Measurements from ENCODE around the gene APEH.

APEH gene

DNA sequence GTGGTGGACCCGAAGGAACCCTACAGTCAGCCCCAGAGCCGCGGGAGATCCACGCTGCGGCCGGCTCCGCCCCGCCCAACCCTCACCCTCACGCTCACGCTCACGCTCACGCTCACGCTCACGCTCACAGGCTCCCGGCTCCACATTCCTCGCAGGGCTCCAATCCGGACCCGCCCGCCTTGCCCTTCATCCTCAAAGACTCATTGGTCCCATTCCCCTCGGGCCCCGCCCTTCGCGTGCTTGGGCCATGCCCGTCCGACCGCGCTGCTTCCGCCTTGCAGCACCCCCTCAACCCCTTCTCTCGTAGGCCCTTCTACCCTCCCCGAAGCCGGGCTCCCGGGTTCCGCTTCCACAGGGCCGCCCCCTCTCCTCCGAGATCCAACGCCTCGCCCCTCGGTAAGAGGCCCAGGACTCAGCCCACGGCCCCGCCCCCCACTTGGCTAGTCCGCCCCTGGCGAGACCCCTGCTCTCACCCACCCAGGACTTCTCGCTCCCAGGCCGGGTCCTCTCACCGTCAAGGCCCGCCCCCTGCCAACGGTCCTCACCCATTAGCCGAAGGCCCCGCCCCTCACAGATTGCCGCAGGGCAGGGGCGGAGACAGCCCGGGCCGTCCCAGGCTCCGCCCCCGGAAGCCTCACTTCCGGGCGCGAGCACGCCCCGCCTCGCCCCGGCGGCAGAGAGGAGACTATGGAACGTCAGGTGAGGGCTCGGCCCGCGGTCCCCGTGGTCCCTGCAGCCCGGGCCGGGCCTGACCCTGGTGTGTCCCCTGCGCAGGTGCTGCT lies at the start of gene APEH:
Gene APEH, plus strand, starts transcription at position 637 of the 782 bp plus-strand sequence. Its CDS starts 51 bp downstream, at position 688.
- peak within 1 kb of the TSS; percentile 97 for H3K27ac Mint-ChIP-seq
- H3K4me1 Mint-ChIP-seq (ENCODE audit: low read depth), result peaks cover 20% of the 10 kb centered on the region
- H3K9me3 Mint-ChIP-seq, result no peaks in the 10 kb centered on the region

DNA sequence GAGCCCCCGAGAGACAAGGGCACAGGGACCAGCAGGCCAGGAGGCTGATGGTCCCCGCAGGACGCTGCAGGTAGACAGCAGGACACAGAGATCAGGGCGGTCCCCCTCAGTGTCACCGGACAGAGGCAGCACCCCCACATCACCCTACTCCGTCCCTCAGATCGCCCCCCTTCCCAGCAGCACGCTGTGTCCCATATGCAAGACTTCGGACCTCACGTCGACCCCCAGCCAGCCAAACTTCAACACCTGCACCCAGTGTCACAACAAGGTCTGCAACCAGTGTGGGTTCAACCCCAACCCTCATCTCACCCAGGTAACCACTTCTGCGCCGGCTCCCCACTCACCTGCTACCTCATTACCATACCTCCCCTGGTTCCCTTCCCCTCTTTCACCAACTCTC lies 49.1 kb upstream of the APEH start:
- no peak overlapping the region for H3K4me3 Mint-ChIP-seq

More for the DNA sequence above, at the start of gene APEH:
- H3K27me3 Mint-ChIP-seq (ENCODE audit: low read depth), result no peaks in the 10 kb centered on the region
- H3K4me3 Mint-ChIP-seq, result peak within 1 kb of the TSS; percentile 93
- peaks cover 6% of the 10 kb centered on the region for H3K36me3 Mint-ChIP-seq (ENCODE audit: low read depth)

DNA sequence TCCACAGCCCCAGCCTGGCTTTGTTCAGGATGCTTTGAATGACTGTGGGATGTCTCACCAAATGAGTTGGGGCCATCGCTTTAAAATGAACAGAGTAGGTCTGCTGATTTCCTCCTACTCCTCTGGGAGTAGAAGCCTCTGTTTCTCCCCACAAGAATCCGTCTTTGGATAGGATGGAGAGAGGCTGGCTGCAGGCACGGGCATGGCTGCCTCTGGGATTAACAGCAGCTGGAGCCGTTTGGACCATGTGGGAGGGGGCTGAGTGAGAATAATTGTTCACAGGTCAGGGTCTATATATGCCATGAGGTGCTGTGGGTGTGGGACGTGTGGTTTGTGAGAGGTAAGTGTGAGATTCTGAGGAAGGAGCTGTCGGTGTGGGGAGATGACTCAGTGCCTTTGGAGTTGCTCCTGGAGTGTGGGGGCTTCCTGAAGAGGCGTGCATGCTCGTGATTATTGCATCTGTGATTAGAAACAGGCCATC lies 48.0 kb upstream of the APEH start:
- peaks cover 16% of the 10 kb centered on the region for H3K27me3 Mint-ChIP-seq (ENCODE audit: low read depth)
- peaks cover 7% of the 10 kb centered on the region for H3K4me1 Mint-ChIP-seq (ENCODE audit: low read depth)
- H3K9me3 Mint-ChIP-seq, result no peaks in the 10 kb centered on the region
- no peak overlapping the region for H3K4me3 Mint-ChIP-seq
- no peaks in the 10 kb centered on the region for H3K36me3 Mint-ChIP-seq (ENCODE audit: low read depth)
- H3K27ac Mint-ChIP-seq, result no peak overlapping the region

More for the DNA sequence above, 49.1 kb upstream of the APEH start:
- Mint-ChIP-seq H3K36me3 (ENCODE audit: low read depth) (no peaks in the 10 kb centered on the region), H3K4me1 (ENCODE audit: low read depth) (peaks cover 7% of the 10 kb centered on the region), H3K27me3 (ENCODE audit: low read depth) (peaks cover 14% of the 10 kb centered on the region), H3K27ac (no peak overlapping the region), H3K9me3 (no peaks in the 10 kb centered on the region)

DNA sequence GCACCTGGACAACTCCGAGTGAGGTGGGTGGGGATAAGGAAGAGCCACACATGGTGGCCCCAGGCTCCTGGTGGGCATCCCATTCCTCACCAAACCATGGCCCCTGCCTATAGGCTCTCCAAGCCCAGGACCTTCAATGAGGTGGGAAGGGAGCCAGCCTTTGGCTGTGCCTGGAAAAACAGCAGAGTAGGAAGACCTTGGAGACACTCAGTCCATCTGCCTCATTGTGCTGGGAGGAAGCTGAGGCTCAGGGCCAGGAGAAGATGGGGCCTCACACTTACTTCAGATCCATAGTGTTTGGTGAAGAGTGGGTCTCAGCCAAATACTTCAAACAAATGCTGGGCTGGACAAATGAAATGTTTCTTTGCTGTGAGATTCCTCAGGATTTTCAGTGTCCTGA lies 47.4 kb upstream of the APEH start:
- H3K27ac Mint-ChIP-seq, result no peak overlapping the region
- H3K27me3 Mint-ChIP-seq (ENCODE audit: low read depth), result peaks cover 9% of the 10 kb centered on the region
- peaks cover 7% of the 10 kb centered on the region for H3K4me1 Mint-ChIP-seq (ENCODE audit: low read depth)
- H3K36me3 Mint-ChIP-seq (ENCODE audit: low read depth), result no peaks in the 10 kb centered on the region
- no peaks in the 10 kb centered on the region for H3K9me3 Mint-ChIP-seq
- H3K4me3 Mint-ChIP-seq, result no peak overlapping the region

DNA sequence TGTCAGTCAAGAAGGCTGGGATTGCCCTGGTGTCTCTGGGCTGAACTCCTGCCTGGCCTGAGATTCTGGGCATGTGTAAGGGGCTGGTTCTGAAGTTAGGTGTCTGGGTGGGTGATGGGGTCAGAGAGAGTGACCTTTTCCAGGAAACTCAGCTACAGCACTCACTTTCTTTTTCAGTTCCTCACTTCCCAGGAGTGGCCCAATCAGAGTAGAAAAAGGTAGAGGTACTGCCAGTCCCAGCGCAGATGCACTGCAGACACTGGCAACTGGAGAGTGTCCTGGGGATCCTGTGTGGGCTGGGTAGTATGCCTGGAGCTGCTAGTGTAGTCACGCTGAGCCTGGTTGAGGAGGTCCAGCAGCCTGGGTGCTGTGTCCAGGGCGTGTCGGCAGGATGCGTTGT lies 46.5 kb upstream of the APEH start:
- Mint-ChIP-seq H3K27me3 (ENCODE audit: low read depth) (peaks cover 6% of the 10 kb centered on the region), H3K4me1 (ENCODE audit: low read depth) (peaks cover 7% of the 10 kb centered on the region), H3K27ac (no peak overlapping the region), H3K36me3 (ENCODE audit: low read depth) (no peaks in the 10 kb centered on the region), H3K9me3 (no peaks in the 10 kb centered on the region), H3K4me3 (no peak overlapping the region)

DNA sequence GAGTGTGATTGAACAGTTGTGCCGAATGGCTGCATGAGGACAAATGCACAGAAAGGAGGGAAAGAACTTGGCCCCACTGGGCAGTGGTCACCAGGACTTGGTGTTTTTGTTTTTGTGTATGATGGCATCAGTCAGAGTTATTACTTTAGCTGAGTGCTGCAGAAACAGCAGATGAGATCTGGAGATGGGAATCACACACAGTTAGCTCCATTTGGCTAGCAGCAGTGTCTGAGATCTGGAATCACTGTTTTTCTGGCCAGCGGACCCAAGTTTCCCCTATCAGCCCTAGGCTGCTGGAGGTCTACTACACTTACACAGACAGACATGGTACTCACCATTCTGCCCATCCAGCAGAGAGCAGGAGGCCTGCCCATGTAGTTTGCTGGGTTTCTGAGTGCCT lies 45.9 kb upstream of the APEH start:
- peaks cover 7% of the 10 kb centered on the region for H3K4me1 Mint-ChIP-seq (ENCODE audit: low read depth)
- H3K27ac Mint-ChIP-seq, result no peak overlapping the region
- H3K9me3 Mint-ChIP-seq, result no peaks in the 10 kb centered on the region
- H3K4me3 Mint-ChIP-seq, result no peak overlapping the region
- no peaks in the 10 kb centered on the region for H3K36me3 Mint-ChIP-seq (ENCODE audit: low read depth)
- H3K27me3 Mint-ChIP-seq (ENCODE audit: low read depth), result peaks cover 6% of the 10 kb centered on the region

DNA sequence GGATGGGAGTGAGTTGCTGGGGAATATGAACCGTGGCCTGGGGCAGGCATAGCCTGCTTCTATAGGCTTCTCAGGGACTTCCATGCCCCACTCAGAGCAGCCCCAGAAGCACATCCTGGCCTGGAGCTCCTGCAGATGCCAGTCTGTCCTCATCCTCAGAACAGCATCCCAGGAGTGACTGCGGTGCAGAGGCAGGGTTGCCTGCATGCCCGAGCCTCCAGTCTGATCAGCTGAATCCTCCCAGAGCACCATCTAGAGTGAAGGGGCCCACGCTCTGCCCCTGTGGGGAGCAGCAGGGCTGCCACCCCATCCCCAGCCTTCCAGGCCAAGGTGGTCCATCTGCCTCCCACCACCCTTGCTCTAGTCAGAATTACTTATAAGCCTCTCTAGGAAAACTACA lies 44.7 kb upstream of the APEH start:
- Mint-ChIP-seq H3K4me3 (no peak overlapping the region), H3K9me3 (no peaks in the 10 kb centered on the region), H3K27ac (no peak overlapping the region), H3K27me3 (ENCODE audit: low read depth) (peaks cover 12% of the 10 kb centered on the region), H3K4me1 (ENCODE audit: low read depth) (peaks cover 7% of the 10 kb centered on the region), H3K36me3 (ENCODE audit: low read depth) (no peaks in the 10 kb centered on the region)

DNA sequence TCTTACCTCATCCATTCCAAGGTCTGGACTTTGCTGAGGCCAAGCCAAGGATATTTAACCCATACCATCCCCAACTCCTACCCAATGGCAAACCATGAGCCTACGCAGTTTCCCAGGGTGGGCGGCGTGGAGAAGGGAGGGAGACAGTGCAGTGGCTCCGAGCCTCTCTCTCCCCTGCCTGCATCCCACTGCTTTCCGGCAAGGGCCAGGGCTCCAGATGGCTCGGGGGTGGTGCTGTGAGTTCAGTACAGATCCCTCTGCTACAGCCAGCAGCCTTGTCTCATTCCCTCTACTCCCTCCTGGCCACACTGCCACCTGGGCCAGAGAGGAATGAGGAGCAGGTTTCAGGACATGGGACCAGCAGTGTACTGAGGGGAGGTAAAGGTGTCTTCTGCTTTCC lies 44.3 kb upstream of the APEH start:
- Mint-ChIP-seq H3K9me3 (no peaks in the 10 kb centered on the region), H3K36me3 (ENCODE audit: low read depth) (no peaks in the 10 kb centered on the region), H3K4me1 (ENCODE audit: low read depth) (peaks cover 7% of the 10 kb centered on the region), H3K27ac (no peak overlapping the region), H3K27me3 (ENCODE audit: low read depth) (peaks cover 13% of the 10 kb centered on the region), H3K4me3 (no peak overlapping the region)

DNA sequence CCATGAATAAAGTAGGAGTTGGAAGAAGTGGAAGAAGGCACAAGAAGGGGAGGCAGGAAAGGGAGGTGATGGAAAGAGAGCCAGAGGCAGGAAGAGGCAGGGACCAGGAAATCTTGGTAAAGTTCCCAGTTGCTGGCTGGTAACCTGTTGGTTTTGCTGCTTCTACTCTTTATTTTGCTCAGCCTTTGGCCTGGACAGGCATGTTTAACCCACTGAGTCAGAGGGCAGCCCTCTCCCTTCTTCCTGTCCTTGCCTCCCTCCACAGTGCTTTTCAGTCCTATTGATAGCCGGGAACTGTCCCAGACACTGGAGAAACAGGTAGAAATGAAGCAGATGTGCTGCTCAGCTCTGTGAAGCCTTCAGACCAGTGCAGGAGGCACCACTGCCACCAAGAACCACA lies 43.4 kb upstream of the APEH start:
- no peak overlapping the region for H3K4me3 Mint-ChIP-seq
- H3K36me3 Mint-ChIP-seq (ENCODE audit: low read depth), result no peaks in the 10 kb centered on the region
- H3K27me3 Mint-ChIP-seq (ENCODE audit: low read depth), result peaks cover 17% of the 10 kb centered on the region
- H3K27ac Mint-ChIP-seq, result no peak overlapping the region
- peaks cover 7% of the 10 kb centered on the region for H3K4me1 Mint-ChIP-seq (ENCODE audit: low read depth)
- H3K9me3 Mint-ChIP-seq, result no peaks in the 10 kb centered on the region

DNA sequence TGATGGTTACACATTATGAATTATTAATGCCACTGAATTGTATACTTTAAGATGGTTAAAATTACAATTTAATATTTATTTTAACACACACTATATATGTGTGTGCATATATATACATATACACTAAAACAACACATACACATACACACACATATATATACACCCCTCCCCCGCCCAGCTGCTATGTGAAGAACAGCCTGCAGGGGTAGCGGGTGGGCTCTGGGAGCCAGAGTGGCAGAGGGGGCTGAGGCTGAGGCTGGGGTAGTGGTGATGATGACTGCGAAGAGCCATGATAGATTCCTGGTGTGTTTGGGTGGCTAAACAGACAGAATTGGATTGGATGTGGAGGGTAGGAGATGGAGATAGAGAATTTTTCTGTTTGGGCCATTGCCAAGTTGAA lies 39.4 kb upstream of the APEH start:
- H3K4me1 Mint-ChIP-seq (ENCODE audit: low read depth), result peaks cover 4% of the 10 kb centered on the region
- no peak overlapping the region for H3K4me3 Mint-ChIP-seq
- no peaks in the 10 kb centered on the region for H3K9me3 Mint-ChIP-seq
- no peaks in the 10 kb centered on the region for H3K36me3 Mint-ChIP-seq (ENCODE audit: low read depth)
- H3K27me3 Mint-ChIP-seq (ENCODE audit: low read depth), result peaks cover 17% of the 10 kb centered on the region
- H3K27ac Mint-ChIP-seq, result no peak overlapping the region

DNA sequence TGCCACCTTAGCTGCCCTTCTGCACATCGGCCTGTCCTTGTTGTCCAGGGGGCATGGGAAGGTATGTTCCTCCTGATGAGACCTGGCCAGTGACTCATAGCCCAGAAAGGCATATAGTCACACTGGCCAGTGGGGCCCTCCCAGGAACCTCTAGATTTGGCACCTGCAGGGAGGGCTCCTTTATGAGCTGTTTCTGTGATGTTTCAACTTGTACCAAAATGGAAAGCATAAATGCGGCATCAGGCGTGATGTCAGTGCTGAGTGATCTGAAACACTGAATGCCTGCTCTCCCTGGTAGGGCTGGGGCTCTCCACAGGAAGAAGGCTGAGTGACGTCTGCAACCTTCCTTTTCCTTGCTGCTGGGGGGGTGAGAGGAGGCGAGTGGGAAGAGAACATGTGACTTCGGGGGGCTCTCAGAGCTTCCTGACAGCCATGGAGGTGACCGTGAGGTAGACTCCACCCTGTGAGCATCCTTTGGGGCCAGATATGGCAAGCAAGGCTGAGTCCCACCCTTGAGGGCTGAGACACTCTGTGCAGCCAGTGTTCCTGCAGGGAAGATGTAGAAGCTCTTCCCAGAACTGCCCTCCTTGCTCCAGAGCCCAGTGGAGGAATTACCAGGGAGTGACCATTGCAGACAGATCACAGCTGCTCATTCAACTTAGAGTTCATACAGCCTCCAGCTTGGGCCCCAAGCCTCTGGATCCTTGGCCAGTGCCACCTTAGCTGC lies 37.1 kb upstream of the APEH start:
- Mint-ChIP-seq H3K4me1 (ENCODE audit: low read depth) (peaks cover 4% of the 10 kb centered on the region), H3K27me3 (ENCODE audit: low read depth) (peaks cover 14% of the 10 kb centered on the region), H3K4me3 (no peak overlapping the region), H3K9me3 (no peaks in the 10 kb centered on the region), H3K27ac (peak overlapping the region; percentile 58), H3K36me3 (ENCODE audit: low read depth) (no peaks in the 10 kb centered on the region)

DNA sequence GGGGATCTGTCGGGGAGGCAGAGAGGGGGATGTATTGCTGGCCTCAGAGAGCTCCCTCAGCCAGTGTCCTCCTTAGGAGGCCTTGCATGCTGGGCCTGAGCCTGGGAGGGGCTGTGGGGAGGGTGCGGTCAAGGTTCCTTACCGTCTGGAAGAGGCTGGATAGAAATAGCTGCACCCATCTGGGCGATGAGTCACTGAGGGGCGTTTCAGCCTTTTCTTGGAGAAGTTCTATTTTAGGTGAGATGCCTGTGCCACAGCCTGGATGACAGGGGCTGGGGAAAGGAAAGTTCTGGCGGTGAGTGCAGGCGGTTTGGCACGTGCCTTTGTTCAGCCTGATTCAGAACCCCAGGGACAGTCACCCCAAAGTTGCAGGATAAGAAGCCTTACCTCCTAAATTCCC lies 35.7 kb upstream of the APEH start:
- peaks cover 13% of the 10 kb centered on the region for H3K27me3 Mint-ChIP-seq (ENCODE audit: low read depth)
- no peaks in the 10 kb centered on the region for H3K36me3 Mint-ChIP-seq (ENCODE audit: low read depth)
- H3K9me3 Mint-ChIP-seq, result no peaks in the 10 kb centered on the region
- peaks cover 4% of the 10 kb centered on the region for H3K4me1 Mint-ChIP-seq (ENCODE audit: low read depth)
- no peak overlapping the region for H3K4me3 Mint-ChIP-seq
- no peak overlapping the region for H3K27ac Mint-ChIP-seq

DNA sequence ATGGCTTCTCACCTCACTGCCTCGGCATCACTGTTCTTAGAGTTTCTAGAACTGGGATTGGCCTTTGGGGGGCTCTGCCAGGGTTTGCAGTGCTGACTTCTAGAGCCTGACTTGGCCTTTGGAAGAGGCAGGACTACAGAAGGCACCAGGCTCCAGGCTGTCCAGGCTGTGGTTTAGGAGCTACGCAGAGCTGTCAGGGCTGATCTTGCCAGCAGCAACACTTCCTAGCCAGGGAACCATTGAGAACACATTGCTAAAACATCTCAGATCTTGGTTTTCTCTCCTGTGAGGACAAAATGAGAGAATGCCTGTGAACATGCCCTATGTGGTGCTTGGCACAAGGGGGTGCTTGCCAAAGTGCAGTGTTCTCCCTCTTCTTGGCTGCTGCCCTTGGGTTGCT lies 34.6 kb upstream of the APEH start:
- Mint-ChIP-seq H3K27ac (no peak overlapping the region), H3K4me3 (no peak overlapping the region), H3K9me3 (no peaks in the 10 kb centered on the region), H3K36me3 (ENCODE audit: low read depth) (no peaks in the 10 kb centered on the region), H3K4me1 (ENCODE audit: low read depth) (peaks cover 4% of the 10 kb centered on the region), H3K27me3 (ENCODE audit: low read depth) (peaks cover 9% of the 10 kb centered on the region)

DNA sequence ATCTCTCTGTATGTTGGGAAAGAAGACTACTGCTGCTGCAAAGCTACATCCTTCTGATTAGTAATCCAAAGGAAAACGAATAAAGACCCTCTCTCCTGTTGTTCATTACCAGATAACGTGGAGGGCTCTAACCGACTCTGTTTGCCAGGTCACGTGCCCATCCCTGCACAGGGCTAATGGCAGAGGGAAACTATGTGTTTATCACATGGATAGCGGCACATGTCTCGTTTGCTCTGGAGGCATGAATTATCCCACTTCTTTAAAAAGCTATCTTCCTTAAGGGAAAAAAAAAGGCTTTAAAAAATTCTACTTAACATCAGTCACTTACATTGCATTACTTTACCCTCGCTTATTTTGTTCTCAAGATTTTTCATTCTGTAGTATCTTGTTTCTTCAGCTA lies 32.9 kb upstream of the APEH start:
- Mint-ChIP-seq H3K36me3 (ENCODE audit: low read depth) (no peaks in the 10 kb centered on the region), H3K27ac (no peak overlapping the region), H3K27me3 (ENCODE audit: low read depth) (peaks cover 9% of the 10 kb centered on the region), H3K9me3 (no peaks in the 10 kb centered on the region), H3K4me3 (no peak overlapping the region), H3K4me1 (ENCODE audit: low read depth) (peaks cover 4% of the 10 kb centered on the region)
